K562 (cell line): ENCODE data around the gene DENND10. TPM values are rescaled to one million over a fixed set of nuclear protein-coding genes. Genes with fewer than 3 reads are reported as not detected.

Experiments
- ASH1L ChIP-seq: fragments of 450-650 bp; IDR thresholded peaks from 2 replicates; pipeline ENCODE4 v1.6.1; 2018; ENCODE audit warnings: borderline replicate concordance, mild to moderate bottlenecking, low read depth; ENCODE audit not compliant: partially characterized antibody
- ATF7 ChIP-seq: fragments of 450-650 bp; IDR thresholded peaks from 2 replicates; pipeline ENCODE4 v1.7.1; 2014; ENCODE audit warnings: mild to moderate bottlenecking, moderate library complexity
- BACH1 ChIP-seq: fragments of 200-800 bp; sonication (Bioruptor generic); IDR thresholded peaks from 2 replicates; pipeline ENCODE4 v1.6.1; 2016; ENCODE audit warnings: missing genetic modification characterization, missing compliant biosample characterization
- CXXC5 ChIP-seq: fragments of 250-450 bp; sonication (Bioruptor Pico); IDR thresholded peaks from 2 replicates; pipeline ENCODE4 v1.8.0; 2022; ENCODE audit warnings: inconsistent platforms, mild to moderate bottlenecking, moderate library complexity
- HDAC6 ChIP-seq: IDR thresholded peaks from 2 replicates; pipeline ENCODE4 v1.6.1; 2012; ENCODE audit warnings: low read depth, mild to moderate bottlenecking, control low read depth, inconsistent platforms, low read length, moderate library complexity
- HLTF ChIP-seq: fragments of 450-650 bp; IDR thresholded peaks from 2 replicates; pipeline ENCODE4 v1.6.1; 2016
- KLF10 ChIP-seq: fragments of 250-450 bp; sonication (Bioruptor Pico); IDR thresholded peaks from 2 replicates; pipeline ENCODE4 v1.6.1; 2021; ENCODE audit warnings: matching md5 sums
- NFRKB ChIP-seq: fragments of 450-650 bp; IDR thresholded peaks from 2 replicates; pipeline ENCODE4 v1.6.1; 2016; ENCODE audit warnings: low read depth
- POLR2B ChIP-seq: fragments of 450-650 bp; IDR thresholded peaks from 2 replicates; pipeline ENCODE4 v1.6.1; 2018; ENCODE audit warnings: low read depth; ENCODE audit not compliant: partially characterized antibody
- RUNX1 ChIP-seq: sonication (generic); IDR thresholded peaks from 2 replicates; pipeline ENCODE4 v1.6.1; 2016; ENCODE audit warnings: antibody characterized with exemption, low read depth
- U2AF1 ChIP-seq: fragments of 200-400 bp; formaldehyde crosslinking; optimal IDR thresholded peaks from 2 replicates; pipeline ENCODE3; 2017; ENCODE audit warnings: mild to moderate bottlenecking, low read depth, low read length, moderate library complexity
- ZC3H4 ChIP-seq: sonication (generic); formaldehyde crosslinking; IDR thresholded peaks from 2 replicates; pipeline ENCODE4 v1.9.0; 2021; ENCODE audit warnings: missing genetic modification reagents, borderline replicate concordance
- ZNF57 ChIP-seq: fragments of 450-650 bp; formaldehyde crosslinking; IDR thresholded peaks from 2 replicates; pipeline ENCODE4 v1.4.0; 2020; ENCODE audit warnings: mild to moderate bottlenecking, moderate library complexity
- ZNF75A ChIP-seq: fragments of 450-650 bp; formaldehyde crosslinking; IDR thresholded peaks from 2 replicates; pipeline ENCODE4 v1.4.0; 2020; ENCODE audit warnings: mild to moderate bottlenecking
- ZNF766 ChIP-seq: fragments of 200-800 bp; sonication (Bioruptor generic); conservative IDR thresholded peaks from 2 replicates; pipeline ENCODE4 v1.6.1; 2016; ENCODE audit warnings: missing genetic modification characterization, missing compliant biosample characterization
- polyA plus RNA-seq, 8 experiments: library from polyadenylated mRNA; depleted of rRNA in 4 of 8; stranded (reverse) in 5 of 8; unstranded in 3 of 8; fragments of >200 nt; fragmentation: Nextera tagmentation in 2 of 8; fragmentation: Illumina TruSeq in 1 of 8; extraction: Ambion mirVana in 2 of 8; extraction: Trizol in 1 of 8; gene quantifications; 2 replicates each; pipeline versions ENCODE4 v1.2.1 to v1.2.3, GENCODE V29; 2011 to 2014; ENCODE audit warnings: inconsistent platforms in 1 of 8, missing spikeins in 1 of 8
- total RNA-seq, 7 experiments: library from RNA; depleted of rRNA in 6 of 7; stranded (reverse); fragments of >200 nt in 6 of 7; fragmentation: Illumina TruSeq in 2 of 7; extraction: Trizol in 2 of 7; gene quantifications; 2 replicates each; pipeline versions ENCODE4 v1.2.1 to v1.2.3, GENCODE V29; 2011 to 2021; ENCODE audit warnings: low replicate concordance in 1 of 7
- TF ChIP-seq, protein P1 (sequence below): IDR thresholded peaks from 2 replicates; pipeline ENCODE4 v1.6.1; 2011; ENCODE audit warnings: borderline replicate concordance, low read depth, mild to moderate bottlenecking, moderate library complexity, low read length; ENCODE audit not compliant: insufficient read depth, poor library complexity, severe bottlenecking
- TF ChIP-seq, protein P2 (sequence below): sonication (generic); formaldehyde crosslinking; IDR thresholded peaks from 2 replicates; pipeline ENCODE4 v1.8.0; 2022; ENCODE audit warnings: mild to moderate bottlenecking, missing genetic modification reagents
- TF ChIP-seq, protein P3 (sequence below), 3 experiments: fragments of 200-800 bp in 1 of 3; fragments of 250-450 bp in 1 of 3; fragments of 450-650 bp in 1 of 3; sonication (Bioruptor Pico) in 1 of 3; sonication (Bioruptor generic) in 1 of 3; formaldehyde crosslinking in 1 of 3; IDR thresholded peaks; 2 replicates each; pipeline versions ENCODE4 v1.6.1 to v1.8.0; 2016 to 2022; ENCODE audit warnings: mild to moderate bottlenecking in 2 of 3, missing genetic modification characterization in 2 of 3, missing compliant biosample characterization in 1 of 3, moderate library complexity in 1 of 3
- TF ChIP-seq, protein P4 (sequence below): fragments of 250-450 bp; sonication (Bioruptor Pico); IDR thresholded peaks from 2 replicates; pipeline ENCODE4 v1.4.0; 2020

The DENND10 gene
- total and polyA plus RNA-seq, 9 of the 15 experiments (the other 6 are each of a cell fraction or from before 2014, with no cell fraction given): 9.4 to 20.0 (median 12.5) TPM

DNA sequence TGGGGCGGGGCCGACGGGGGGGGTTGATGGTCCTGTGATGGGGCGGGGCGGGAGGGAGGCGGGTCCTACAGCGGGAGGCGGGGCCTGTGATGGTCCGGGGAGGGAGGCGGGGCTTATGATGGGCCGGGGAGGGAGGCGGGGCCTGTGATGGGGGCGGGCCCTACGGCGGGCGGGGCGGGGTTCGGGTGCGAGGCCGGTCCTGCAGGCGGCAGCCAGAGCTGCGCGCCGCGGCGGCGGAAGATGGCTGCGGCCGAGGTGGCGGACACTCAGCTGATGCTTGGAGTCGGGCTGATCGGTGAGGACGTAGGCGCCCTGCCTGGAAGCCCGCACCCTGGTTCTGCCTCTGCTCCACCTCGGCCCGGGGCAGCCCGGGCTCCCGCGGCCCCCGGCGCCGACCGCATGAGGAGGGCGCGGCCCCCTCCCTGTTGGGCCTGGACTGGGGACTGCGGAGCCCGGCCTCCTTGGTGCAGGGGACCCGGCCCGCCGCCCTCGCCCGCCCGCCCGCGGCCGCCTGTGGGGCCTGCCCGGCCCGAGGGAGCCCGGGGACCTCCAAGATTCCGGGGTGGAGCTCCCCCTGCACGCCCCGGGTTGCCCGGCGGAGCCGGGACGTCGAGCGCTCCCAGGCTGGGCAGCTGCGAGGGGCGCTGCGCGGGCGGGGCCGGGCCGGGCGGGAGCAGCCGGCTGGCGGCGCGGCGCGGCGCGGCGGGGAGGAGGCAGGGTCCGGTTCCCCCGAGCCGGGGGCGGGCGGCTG lies at the start of gene DENND10 (continued):
- TF ChIP-seq, protein P1, sequence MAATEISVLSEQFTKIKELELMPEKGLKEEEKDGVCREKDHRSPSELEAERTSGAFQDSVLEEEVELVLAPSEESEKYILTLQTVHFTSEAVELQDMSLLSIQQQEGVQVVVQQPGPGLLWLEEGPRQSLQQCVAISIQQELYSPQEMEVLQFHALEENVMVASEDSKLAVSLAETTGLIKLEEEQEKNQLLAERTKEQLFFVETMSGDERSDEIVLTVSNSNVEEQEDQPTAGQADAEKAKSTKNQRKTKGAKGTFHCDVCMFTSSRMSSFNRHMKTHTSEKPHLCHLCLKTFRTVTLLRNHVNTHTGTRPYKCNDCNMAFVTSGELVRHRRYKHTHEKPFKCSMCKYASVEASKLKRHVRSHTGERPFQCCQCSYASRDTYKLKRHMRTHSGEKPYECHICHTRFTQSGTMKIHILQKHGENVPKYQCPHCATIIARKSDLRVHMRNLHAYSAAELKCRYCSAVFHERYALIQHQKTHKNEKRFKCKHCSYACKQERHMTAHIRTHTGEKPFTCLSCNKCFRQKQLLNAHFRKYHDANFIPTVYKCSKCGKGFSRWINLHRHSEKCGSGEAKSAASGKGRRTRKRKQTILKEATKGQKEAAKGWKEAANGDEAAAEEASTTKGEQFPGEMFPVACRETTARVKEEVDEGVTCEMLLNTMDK: peak; percentile 51
- TF ChIP-seq ZNF75A (CRISPR knock-in tag) (no peak), BACH1 (tag) (no peak), ATF7 (no peak), ASH1L (no peak), POLR2B (peak; percentile 62), RUNX1 (no peak), HDAC6 (no peak), NFRKB (no peak), ZC3H4 (no peak), ZNF57 (CRISPR knock-in tag) (no peak), U2AF1 (no peak), ZNF766 (CRISPR knock-in tag) (no peak), CXXC5 (peak; percentile 49; the same call in 1 of the 2 replicates), KLF10 (CRISPR knock-in tag) (no peak), HLTF (no peak)
- TF ChIP-seq, protein P2, sequence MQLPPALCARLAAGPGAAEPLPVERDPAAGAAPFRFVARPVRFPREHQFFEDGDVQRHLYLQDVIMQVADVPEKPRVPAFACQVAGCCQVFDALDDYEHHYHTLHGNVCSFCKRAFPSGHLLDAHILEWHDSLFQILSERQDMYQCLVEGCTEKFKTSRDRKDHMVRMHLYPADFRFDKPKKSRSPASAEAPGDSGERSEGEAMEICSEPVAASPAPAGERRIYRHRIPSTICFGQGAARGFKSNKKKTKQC (CRISPR knock-in tag): no peak
- TF ChIP-seq, protein P3, sequence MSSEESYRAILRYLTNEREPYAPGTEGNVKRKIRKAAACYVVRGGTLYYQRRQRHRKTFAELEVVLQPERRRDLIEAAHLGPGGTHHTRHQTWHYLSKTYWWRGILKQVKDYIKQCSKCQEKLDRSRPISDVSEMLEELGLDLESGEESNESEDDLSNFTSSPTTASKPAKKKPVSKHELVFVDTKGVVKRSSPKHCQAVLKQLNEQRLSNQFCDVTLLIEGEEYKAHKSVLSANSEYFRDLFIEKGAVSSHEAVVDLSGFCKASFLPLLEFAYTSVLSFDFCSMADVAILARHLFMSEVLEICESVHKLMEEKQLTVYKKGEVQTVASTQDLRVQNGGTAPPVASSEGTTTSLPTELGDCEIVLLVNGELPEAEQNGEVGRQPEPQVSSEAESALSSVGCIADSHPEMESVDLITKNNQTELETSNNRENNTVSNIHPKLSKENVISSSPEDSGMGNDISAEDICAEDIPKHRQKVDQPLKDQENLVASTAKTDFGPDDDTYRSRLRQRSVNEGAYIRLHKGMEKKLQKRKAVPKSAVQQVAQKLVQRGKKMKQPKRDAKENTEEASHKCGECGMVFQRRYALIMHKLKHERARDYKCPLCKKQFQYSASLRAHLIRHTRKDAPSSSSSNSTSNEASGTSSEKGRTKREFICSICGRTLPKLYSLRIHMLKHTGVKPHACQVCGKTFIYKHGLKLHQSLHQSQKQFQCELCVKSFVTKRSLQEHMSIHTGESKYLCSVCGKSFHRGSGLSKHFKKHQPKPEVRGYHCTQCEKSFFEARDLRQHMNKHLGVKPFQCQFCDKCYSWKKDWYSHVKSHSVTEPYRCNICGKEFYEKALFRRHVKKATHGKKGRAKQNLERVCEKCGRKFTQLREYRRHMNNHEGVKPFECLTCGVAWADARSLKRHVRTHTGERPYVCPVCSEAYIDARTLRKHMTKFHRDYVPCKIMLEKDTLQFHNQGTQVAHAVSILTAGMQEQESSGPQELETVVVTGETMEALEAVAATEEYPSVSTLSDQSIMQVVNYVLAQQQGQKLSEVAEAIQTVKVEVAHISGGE (CRISPR knock-in tag; IDR thresholded peaks at IDR 0.05): no peak
- TF ChIP-seq, protein P4, sequence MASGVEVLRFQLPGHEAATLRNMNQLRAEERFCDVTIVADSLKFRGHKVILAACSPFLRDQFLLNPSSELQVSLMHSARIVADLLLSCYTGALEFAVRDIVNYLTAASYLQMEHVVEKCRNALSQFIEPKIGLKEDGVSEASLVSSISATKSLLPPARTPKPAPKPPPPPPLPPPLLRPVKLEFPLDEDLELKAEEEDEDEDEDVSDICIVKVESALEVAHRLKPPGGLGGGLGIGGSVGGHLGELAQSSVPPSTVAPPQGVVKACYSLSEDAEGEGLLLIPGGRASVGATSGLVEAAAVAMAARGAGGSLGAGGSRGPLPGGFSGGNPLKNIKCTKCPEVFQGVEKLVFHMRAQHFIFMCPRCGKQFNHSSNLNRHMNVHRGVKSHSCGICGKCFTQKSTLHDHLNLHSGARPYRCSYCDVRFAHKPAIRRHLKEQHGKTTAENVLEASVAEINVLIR (CRISPR knock-in tag): no peak
